ENCODE results near the gene DSN1. TPM values are rescaled to one million over a fixed set of nuclear protein-coding genes. Genes with fewer than 3 reads are reported as not detected.

The DSN1 gene
- total and polyA plus RNA-seq, 9 donors: 3.3 to 7.0 (median 6.0) TPM

DNA sequence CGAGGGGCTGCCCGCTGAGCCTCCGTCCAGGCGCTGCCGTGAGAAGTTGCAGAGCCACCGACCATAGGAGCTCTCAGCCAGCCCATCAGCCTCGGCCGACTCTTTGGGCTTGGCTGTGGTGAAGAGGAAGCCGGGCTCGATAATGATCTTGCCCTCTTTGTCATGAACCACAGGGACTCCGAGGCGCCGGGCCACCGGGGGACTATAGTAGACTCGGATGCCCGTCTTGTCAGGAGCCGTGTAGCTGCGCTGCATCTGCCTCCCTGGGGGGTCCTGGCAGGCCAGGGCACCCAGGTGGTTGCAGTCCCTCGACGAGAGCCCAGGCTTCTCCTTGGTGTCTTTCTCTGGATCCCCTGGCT lies 20.5 kb upstream of the DSN1 start:
- Histone ChIP-seq H3K9me3 (no peaks in the 10 kb centered on the region), H3K36me3 (no peaks in the 10 kb centered on the region), H3K27ac (no peak overlapping the region), H3K4me3 (no peak overlapping the region), H3K4me1 (ENCODE audit: insufficient read depth) (peaks cover 3% of the 10 kb centered on the region), H3K27me3 (no peaks in the 10 kb centered on the region)
- TF ChIP-seq, protein P1, sequence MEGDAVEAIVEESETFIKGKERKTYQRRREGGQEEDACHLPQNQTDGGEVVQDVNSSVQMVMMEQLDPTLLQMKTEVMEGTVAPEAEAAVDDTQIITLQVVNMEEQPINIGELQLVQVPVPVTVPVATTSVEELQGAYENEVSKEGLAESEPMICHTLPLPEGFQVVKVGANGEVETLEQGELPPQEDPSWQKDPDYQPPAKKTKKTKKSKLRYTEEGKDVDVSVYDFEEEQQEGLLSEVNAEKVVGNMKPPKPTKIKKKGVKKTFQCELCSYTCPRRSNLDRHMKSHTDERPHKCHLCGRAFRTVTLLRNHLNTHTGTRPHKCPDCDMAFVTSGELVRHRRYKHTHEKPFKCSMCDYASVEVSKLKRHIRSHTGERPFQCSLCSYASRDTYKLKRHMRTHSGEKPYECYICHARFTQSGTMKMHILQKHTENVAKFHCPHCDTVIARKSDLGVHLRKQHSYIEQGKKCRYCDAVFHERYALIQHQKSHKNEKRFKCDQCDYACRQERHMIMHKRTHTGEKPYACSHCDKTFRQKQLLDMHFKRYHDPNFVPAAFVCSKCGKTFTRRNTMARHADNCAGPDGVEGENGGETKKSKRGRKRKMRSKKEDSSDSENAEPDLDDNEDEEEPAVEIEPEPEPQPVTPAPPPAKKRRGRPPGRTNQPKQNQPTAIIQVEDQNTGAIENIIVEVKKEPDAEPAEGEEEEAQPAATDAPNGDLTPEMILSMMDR (IDR thresholded peaks at IDR 0.05): no peak
- TF ChIP-seq EP300 (IDR thresholded peaks at IDR 0.05): no peak
- no peak for TF ChIP-seq POLR2A (IDR thresholded peaks at IDR 0.05)
- WGBS, 3 donors: 88 to 94% (median 93%) methylated on average over 15 to 20 of the region's 20 CpGs
- intact Hi-C loops (cut with DNase I): no loop called here
- DNase-seq: no peak

DNA sequence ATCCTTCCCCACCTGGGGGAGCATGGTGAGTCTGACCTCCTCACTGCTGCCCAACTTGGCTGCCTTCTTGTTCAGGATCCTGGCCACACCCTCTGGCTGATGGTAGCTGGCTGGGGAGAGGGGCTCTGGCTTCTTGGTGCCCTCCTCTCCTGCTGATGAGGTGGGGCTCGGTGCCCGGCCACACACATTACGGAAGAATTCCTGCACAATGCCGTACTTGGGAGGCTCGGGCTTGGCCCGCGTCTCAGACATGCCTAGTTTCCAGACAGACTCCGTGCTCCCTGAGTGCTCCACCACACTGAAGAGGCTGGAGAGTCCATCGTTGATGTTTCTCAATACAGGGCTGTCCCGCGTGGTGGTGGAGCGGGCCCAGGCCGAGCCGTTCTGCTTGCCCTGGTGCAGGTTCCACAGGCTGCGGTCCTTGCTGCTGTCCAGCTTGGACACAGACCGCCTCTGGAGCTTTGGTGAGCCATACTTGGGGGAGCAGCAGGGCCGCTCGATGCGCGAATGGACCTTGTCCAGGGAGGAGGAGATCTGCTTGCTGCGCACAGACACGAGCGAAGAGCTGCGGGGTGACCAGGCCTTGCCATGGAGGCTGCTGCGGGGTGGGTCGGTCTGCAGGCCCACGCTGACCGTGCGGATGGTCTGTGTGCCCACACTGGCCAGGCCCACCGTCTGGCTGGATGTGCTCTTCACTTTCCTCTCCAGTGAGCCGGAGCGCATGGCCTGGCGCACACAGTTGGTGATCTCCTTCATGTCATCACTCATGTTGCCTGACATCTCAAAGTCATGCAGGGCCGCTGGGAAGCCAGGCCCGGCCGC lies 19.9 kb upstream of the DSN1 start:
- H3K36me3 ChIP-seq: no peaks in the 10 kb centered on the region
- no peaks in the 10 kb centered on the region for H3K27me3 ChIP-seq
- no peak overlapping the region for H3K27ac ChIP-seq
- no peak for TF ChIP-seq POLR2A (IDR thresholded peaks at IDR 0.05)
- TF ChIP-seq, protein P1 (IDR thresholded peaks at IDR 0.05): no peak
- no peak for TF ChIP-seq EP300 (IDR thresholded peaks at IDR 0.05)
- no peak overlapping the region for H3K4me3 ChIP-seq
- 90 to 93% (median 92%) methylated on average over 33 to 36 of the region's 36 CpGs for WGBS, 3 donors
- intact Hi-C loops (cut with DNase I): no loop called here
- peaks cover 3% of the 10 kb centered on the region for H3K4me1 ChIP-seq (ENCODE audit: insufficient read depth)
- H3K9me3 ChIP-seq: no peaks in the 10 kb centered on the region
- no peak for DNase-seq

DNA sequence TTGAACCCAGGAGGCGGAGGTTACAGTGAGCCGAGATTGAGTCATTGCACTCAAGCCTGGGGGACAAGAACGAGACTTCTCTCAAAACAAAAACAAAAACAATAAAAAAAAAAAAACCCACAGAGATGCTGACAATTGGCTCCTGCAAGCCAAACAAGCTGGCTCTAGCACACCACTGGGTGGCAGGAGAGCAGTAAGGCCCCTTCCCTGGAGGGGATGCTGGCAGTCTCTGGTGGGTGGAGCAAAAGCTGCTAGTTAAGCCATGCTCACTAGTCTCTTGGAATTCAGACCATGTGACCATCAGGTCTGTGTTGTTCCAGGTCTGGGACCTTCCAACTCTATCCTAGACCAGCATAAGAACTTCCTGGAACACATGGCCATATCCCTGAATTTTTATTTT lies 18.9 kb upstream of the DSN1 start:
- Histone ChIP-seq H3K27ac (no peak overlapping the region), H3K4me3 (no peak overlapping the region), H3K27me3 (no peaks in the 10 kb centered on the region), H3K36me3 (no peaks in the 10 kb centered on the region), H3K9me3 (no peaks in the 10 kb centered on the region), H3K4me1 (ENCODE audit: insufficient read depth) (peaks cover 3% of the 10 kb centered on the region)
- intact Hi-C loops (cut with DNase I): no loop called here
- peak in 3 of 5 donors; percentile 37 to 59 (median 53) for DNase-seq
- TF ChIP-seq, protein P1 (IDR thresholded peaks at IDR 0.05): no peak
- no peak for TF ChIP-seq POLR2A (IDR thresholded peaks at IDR 0.05)
- no peak for TF ChIP-seq EP300 (IDR thresholded peaks at IDR 0.05)
- WGBS, 3 donors: 52 to 59% (median 57%) methylated on average over 3 of the region's 3 CpGs

DNA sequence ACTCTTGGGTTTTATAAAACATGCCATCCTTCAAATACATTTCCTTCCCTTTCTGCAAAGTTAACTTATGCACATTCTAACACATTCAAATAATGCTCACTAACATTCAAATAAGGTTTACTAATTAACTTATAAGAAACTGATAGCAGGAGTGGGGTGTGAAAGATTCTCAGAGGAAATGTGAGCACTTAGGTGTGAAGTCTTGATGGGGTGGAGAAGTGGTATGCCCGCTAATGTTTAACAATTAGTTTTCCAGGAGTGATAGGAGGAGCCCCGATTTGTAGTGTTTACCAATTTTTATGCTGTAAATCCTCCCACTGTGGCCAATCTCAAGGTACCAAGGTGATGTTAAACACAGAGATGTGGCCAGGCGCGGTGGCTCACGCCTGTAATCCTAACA lies 18.3 kb upstream of the DSN1 start:
- DNase-seq: no peak
- Histone ChIP-seq H3K27me3 (no peaks in the 10 kb centered on the region), H3K4me3 (no peak overlapping the region), H3K4me1 (ENCODE audit: insufficient read depth) (peaks cover 3% of the 10 kb centered on the region), H3K9me3 (no peaks in the 10 kb centered on the region), H3K36me3 (no peaks in the 10 kb centered on the region), H3K27ac (no peak overlapping the region)
- TF ChIP-seq, protein P1 (IDR thresholded peaks at IDR 0.05): no peak
- TF ChIP-seq EP300 (IDR thresholded peaks at IDR 0.05) (no peak), POLR2A (IDR thresholded peaks at IDR 0.05) (no peak)
- intact Hi-C loops (cut with DNase I): no loop called here
- 80 to 91% (median 91%) methylated on average over 5 of the region's 5 CpGs for WGBS, 3 donors
